Stimulated activated CD4-positive, alpha-beta T cell treated with anti-CD3 and anti-CD28 coated beads, Interleukin-1b, Interleukin-23, amount 100 ng/mL, for 4 hours (primary cell): Measurements from ENCODE around the gene SLC22A7.

Experiments
- DNase-seq, 2 donors: peaks; one replicate each; pipeline ENCODE4 v3.0.0-alpha.2; 2020; ENCODE audit warnings: low read depth in 2 of 2

Gene SLC22A7

DNA sequence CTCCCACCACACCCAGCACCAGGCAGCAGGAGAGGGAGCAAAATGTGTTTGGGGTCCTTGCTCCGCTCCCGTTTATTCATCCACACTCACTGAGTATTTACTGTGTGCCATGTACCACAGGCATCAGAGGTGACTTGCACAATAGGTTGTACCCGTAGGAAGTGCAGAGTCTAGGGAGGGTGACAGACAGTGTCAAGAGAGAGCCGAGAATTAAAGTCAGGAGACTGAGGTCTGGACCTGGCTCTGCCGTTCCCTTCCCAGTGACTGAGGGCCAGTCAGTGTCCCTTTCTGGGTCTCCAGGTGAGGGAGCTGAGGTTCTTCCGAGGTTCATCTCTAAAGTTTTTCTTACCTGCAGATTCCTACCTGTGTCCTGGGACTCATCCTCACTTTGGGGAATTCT is 32.5 kb upstream of the SLC22A7 start:
- no peak for DNase-seq

DNA sequence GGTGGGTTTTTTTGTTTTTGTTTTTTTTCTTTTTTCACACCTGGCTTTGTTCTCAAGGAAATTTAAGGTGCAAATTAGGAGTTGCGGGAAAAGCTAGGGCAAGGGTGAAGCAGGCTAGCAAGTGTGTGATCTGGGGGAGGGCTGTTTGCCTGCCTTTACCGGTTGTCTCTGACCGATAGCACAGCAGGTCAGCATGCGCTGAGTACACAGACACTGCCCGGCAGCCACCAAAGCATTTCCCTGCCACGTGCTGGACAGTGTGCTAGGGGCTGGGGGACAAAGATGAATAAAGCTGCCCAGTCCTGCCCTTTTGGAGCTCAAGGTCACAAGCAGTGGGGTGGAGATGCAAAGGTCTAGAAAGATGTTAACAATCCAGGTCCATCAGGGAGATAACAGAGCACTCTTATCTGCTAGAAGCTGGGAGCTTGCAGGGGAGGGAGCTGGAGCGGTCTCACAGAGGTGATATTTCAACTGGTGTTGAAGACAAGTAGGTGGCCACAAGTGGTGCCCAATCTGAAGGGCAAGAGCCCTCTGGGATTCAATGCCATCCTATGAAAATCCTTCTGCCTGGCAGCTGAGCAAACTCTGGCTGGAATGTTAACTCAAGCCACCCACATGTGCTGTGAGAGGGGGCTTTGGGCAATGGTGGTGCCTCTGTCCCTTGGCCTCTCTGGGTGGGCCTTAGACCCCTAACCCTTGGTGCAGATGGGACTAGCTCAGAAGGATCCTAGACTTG is 30.3 kb upstream of the SLC22A7 start:
- DNase-seq, result no peak

DNA sequence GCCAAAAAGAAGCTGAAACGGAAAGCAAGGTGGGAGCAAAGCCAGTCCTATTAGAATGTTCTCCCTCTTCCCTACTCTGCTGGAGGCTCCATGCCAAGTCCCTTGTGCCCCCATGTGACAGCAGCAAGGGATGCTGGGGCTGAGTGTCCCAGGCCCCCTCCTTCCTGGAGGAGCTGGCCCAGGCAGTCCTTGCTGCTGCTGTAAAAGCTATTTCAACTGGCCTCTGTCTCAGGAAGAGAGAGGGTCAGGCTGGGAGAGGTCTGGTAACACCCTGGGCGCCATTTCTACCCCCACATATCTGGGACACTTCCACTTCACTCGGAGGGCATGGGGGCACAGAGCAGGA is 29.7 kb upstream of the SLC22A7 start:
- DNase-seq, result no peak

DNA sequence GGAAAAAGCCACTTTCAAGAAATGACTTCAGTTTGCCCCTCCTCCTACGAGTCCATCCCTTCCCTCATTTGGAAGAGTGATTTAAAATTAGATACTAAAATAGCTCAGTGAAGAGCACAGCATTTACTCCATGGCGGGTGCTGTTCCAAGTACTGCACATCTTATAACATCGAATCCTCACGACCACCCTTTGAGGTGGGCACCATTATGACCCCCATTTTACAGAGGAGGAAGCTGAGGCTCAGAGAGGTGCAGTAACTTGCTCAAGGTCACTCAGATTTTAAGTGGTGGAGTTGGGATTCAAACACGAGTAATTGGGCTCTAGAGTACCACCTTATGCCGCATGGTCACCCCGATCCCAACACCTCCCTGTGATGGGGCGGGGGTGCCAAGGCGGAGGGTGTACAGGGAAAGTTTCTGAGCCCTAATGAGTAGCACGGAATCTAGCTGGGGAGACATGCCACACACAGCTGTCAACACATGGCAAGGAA is 29.2 kb upstream of the SLC22A7 start:
- DNase-seq, result no peak

DNA sequence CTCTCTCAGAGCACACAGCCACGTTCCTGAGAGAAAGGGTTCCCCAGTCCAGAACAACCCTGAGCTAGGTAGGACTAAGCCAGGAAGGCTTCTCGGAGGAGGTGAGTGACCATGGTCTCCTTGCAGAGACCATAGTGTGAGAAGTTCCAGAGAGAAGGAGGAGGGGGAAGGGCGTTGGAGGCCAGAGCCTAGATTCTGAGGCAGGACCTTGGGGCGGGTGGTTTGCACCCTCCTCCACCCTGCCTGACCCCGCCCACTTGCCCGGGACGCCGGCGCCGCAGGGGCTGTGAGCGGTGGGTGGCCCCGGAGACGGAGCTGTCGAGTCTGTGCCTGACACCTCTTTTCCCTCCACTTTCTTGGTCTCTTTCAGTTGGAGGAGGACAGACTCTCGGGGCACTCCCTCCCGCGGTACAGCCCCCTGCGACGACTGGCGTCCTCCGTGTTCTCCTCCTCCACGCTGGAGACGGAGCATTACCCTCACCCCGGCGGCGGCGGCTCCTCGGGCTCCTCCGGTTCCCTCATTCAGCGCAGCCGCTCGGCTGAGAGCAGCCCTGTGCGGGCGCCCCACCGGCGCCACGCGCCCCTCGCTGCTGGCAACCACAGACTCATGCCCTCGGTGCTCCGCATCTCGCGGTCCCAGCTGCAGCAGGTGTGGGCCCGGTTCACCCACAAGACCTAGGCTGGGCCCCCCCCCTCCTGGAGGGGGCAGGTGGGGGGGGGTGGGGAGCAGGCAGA is 28.6 kb upstream of the SLC22A7 start:
- peak; percentile 36 to 44 for DNase-seq

DNA sequence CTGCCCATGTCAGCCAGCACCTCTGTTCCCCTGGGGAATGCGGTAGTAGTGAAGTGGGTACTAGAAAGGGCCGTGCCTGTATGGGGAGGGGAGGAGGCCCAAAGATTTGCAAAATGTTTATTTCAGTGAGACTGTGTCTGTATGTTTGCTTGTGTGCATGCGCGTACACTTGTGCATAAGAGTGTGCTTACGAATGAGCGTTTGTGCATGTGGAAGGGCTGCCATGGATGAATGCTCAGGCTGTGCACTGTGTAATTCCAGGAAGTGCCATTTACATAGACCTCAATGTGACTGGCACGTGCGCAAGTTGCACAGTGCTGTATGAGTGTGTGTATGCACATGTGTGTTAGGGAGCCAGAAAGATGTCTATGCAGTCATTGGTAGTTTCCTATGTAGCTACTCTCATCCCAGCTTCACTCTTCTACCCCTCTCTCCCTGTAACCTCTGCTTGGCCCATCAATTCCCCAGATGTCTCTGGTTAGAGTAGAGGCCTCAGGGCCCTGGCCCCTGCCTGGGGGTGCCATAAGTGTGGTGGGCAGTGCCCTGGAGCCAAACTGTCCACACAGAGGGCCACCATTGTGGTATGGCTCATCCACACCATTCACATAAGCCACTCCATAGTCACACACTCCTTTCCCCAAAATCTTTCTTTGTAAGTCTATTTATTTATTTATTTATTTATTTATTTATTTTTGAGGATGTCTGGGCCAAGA is 26.8 kb upstream of the SLC22A7 start:
- no peak for DNase-seq

DNA sequence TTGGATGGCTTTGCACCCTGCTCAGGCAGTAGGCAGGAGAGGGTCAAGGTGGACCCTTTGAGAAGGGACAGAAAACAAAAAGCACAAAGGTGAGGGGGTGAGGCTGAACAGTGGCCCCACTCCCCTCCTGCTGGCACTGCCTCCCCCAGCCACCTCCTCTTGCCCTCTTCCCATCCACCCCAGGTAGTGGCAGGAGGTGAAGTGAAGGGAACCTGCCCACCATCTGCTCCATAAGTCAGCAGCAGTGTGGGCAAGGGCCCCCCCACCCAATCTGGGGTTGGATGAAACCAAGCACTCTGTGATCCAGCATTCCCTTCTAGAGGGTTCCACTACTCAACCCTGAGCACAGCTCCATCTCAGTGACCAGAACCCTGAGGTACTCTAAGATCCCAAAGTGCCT is 26.1 kb upstream of the SLC22A7 start:
- no peak for DNase-seq

DNA sequence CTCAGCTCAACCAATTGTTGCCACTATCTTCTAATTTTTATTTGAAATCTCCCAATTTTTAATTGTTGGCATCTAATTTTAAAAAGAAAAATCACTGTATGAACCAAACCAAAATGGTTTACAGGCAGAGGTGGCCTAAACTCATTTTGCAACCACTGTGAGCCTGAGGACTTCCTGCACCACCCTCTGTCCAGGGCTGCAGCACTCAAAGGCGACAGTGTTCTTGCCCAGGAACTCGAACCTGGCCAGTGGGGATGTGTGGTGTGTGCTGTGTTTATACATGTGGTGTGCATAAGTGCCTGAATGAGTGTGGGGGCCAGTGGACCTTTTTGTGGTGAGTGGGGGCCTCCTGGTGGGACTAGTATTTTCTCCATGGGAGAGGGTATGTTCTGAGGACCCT is 24.4 kb upstream of the SLC22A7 start:
- no peak for DNase-seq

DNA sequence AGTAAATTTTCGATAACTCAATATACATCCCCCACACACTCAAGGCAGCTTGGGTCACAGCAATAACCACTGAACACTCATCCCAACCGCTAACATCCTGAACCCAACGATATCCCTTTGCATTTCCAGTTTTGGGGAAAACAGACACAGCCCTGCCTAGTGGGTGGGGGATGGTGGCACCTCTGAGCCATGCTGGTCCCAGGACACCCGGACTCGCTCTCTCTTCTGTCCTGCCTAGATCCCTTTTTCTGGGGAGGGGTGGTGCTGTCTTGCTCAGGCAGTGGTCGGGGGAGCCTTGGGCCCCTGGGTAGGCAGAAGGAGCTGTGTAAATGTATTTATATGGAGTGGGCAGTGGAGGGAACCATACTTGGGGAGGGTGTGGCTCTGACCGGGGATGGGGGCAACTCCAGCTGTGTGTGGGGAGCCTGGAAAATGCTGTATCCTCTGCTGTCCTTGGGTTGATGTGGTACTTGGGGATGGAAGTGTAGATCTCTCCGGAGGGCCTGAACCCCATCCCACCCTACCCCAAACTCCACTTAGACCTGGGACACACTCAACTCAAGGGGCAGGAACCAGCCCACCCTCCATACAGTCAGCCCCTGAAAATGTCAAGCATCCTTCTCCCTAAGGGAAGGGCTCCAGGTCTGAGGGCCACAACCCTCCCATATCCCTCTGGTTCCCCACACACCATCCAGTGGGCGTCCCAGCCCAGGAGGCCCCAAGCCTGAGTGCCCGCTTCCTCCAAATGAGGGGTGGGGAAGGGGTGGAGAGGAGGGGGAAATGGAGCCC is 23.7 kb upstream of the SLC22A7 start:
- no peak for DNase-seq

DNA sequence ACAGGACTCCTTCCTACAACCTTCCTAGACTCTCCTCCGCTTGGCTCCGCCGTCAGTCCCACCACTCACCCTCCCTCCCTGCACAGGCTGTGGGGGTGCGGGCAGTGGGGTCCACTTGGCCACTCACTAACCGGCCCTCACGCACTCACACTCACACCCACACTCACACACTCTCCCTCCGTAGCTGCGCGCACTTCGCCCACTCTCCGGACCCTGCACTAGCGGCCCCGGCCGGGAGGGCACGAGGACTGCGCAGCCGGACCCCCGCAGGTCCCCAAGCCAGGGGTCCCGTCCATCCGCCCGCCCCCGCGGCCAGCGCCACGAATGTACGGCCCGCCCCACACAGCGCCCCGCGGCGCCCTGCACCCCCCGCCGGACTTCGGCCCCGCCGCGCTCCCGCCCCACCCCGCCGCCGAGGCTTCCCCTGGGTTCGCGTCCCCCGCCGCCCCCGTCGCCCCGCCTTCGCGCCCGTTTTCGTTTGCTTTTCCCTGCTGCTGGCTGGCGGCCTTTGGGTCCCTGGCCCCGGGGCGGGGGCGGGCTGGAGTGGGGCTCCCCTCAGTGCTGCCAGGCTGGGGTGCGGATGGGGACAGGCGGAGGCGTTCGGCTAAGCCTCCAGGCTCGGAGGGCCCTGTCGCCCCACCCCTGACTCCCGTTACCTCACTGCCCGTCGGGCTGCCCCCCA is 23.0 kb upstream of the SLC22A7 start:
- DNase-seq, result peak; percentile 18 to 33

DNA sequence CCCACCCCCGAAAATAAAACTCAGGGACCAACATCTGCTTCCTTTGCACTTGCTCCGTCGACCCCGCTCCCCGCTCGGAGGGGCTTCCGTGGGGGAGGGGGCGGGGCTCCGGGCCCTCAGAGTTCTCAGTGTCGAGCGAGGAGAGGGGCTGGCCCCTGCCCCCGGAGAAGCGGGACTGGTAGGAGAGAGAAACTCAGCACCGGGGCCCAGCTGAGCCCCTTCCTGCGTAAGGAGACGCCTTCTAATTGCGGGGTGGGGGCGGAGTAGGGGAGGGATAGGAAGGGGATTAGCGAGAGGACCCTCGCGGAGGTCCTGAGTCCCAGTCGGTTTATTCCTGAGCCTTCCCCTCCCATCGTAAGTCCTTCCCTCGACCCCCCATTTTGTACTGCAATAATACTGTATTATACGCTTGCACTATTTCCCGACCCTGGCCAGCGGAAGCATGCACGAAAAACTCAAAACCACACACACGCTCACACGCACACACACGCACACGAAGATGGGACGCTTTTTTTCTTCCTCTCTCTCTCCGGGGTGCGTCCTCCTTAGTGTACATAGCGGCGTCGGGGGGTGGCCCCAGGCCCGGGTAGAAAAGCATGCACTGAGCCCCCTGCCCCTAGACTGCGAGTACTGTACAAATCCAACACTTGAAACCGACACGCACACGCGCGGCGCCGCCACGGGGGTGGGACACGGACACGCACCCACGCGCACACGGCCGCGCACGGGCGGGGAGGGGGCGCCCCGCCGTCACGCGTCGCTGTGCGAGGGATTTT is 22.1 kb upstream of the SLC22A7 start:
- no peak for DNase-seq

DNA sequence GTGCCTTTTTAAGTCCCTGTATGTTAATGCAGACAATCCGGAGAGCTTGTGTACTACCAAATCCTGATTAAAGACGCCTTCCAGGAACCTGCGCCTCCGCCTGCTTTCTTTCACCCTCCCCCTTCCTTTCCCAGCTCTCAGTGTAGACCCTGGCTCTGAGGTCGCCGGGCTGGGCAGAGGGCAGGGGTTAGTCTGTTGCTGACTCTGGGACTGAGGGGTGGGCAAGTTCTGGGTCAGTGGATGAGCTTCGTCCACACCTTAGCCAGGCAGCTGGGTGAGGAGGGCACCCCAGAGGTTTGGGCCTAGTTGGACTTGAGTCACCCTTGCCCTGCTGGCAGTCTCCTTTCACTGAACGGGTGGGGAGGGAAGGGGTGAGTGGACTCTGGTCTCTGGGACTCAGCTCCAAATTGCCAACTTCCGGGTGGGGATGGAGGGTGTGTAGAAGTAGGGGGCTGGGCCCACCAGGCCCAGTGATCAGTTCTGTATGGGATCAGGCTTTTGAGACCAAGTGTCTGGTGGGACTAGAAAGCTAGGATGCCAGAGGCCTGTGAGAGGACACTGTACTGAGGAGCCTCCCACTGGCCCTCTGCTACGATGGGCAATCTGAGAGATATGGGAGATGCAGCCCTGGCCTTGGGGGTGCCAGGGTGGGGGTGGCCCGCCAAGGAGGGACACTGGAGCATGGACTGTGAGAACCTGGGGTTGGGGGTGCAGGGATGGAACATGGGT is 21.3 kb upstream of the SLC22A7 start:
- DNase-seq, result no peak

DNA sequence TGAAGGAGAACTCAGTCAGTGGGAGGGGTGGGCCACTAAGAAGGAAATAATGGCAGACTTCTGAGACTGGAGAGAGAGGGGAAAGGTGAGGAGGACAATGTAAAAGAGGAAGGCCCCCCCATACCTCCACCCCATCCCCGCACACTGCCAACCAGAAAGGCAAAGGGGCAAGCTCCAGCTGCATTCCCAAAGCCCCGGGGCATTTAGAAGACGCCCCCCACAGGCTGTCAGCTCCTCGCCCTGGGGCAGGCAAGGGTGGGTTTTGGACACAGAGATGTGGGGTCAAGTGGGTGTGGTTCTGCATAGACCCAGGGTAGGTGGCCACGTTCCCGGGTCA is 20.8 kb upstream of the SLC22A7 start:
- no peak for DNase-seq

DNA sequence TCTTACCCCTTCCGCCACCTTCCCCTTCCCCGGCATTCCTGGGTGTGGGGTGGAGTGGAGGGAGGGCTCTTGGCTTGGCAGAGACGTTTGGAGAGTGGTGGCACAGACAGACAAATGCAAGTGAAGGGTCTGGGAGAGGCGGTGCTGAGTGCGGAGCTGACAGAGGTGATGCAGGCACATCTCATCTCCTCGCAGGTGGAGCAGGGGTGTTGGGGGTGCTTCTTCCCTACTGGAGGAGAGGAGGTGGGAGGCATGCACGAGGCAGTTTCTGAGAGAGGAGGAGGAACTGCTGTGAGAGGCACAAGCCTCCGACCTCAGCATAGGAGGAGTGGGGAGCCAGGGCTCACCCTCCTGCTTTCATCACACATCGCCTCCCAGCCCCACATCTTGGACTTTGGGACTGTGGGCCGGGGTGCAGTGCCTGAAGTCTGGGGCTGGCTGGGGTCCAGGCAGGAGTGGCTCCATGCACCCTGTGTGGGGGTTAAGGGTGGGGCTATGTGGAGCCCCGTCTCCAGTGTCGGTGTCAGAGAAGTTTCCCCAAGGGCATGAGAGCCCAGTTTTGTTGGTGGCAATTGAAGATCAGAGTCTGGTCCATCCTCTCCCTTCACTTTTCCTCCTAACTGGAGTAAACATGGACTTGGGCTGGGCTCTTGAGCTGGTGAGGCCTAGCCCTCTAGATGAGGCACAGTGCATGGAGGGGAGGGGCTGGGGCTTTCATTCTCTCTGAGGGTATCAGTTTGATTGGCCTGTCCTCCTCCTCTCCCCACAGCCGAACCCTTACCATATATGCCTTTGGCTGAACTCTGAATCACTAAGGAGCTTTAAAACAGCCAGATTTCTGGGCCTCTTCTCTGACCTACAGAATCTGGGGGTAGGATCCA is 20.2 kb upstream of the SLC22A7 start:
- no peak for DNase-seq

DNA sequence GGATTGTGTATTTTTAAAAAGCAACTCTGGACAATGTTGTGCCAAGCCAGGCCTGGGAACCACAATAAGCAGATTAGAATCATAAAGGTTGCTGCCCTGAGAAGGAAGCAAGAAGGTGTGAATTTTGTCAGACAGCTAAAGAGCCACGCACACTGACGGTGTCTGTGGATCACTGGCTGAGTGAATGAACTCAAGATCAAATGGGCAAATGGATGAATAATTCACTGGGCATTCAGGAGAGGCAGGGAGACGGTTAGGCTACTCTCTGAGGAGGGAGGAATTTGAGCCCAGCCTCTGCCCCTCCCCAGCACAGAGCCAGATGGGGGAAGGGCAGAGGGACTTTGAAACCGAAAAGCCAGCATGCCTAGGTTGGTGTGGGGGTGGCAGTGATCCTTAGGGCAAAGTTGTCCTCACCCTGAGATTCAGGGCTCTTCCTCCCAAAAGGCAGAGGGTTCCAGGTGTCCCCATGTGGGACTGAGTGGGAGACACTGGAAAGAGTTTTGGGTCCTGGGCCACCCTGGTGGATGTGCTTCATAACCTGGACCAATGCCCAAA is 19.5 kb upstream of the SLC22A7 start:
- DNase-seq, result no peak

DNA sequence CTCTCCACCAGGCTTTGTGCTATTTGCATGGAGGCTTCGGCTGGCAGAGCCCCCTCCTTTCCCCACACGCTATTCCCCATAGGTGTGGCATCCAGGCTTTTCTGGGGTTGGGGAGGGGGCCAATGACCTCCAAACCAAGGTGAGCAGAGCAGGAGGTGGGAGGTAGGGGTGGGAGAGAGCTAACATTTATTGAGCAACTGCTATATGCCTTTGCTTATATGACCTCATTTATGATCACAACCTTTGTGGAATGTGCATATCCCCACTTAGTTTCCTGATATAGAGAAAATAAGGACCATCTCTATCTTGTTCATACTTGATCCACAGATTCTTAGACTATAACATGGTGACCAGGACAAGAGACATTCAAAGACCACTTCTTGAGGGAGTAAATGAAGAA is 17.8 kb upstream of the SLC22A7 start:
- no peak for DNase-seq

DNA sequence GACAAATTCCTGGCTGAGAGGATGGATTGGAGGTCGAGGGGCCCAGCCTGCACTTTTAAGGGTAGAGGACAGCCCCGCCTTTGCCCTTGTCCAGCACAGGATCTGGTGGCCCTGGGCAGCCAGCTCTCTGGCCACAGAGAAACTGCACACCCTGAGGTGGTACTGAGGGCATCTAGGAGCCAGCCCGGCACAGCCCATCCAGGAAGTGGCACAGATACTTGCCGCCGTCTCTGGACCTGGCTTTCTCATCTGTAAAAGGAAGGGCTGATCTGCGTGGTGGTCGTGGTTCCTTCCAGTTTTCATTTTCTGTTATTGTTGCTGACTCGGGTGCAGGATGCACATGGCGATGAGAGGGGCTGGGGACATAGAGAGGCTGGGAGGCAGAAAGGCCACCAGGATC is 16.0 kb upstream of the SLC22A7 start:
- DNase-seq, result no peak

DNA sequence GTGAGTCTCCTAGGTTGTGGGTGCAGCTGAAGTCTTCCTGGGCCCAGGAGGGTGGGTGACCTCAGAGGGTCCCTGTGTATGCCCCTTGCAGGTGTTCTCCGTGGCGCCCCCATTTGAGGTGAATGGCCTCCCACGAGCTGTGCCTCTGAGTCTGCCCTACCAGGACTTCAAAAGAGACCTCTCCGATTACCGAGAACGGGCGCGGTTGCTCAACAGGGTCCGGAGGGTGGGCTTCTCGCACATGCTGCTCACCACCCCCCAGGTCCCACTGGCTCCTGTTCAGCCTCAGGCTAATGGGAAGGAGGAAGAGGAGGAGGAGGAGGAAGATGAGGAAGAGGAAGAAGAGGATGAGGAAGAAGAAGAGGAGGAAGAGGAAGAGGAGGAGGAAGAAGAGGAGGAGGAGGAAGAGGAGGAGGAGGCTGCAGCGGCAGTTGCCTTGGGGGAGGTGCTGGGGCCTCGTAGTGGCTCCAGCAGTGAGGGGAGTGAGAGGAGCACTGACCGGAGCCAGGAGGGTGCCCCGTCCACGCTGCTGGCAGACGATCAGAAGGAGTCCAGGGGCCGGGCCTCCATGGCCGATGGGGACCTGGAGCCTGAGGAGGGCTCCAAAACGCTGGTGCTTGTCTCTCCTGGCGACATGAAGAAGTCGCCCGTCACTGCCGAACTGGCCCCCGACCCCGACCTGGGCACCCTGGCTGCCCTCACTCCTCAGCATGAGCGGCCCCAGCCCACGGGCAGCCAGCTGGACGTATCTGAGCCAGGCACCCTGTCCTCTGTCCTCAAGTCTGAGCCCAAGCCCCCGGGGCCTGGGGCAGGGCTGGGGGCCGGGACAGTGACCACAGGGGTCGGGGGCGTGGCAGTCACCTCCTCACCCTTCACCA is 15.2 kb upstream of the SLC22A7 start:
- DNase-seq, result no peak
